Lung (tissue), 12 donors: ENCODE measurements around the gene FZD4. TPM values are rescaled to one million over a fixed set of nuclear protein-coding genes. Genes with fewer than 3 reads are reported as not detected.

Experiments
- ATAC-seq: fragments of 200-7000 bp; cut with Tn5 transposase; one replicate; pipeline ENCODE4 v1.9.1; 2020; ENCODE audit warnings: moderate number of reproducible peaks; ENCODE audit not compliant: insufficient read depth, low FRiP score
- DNase-seq, 3 donors: peaks; one replicate each; pipeline ENCODE4 v3.0.0-alpha.2; 2013 to 2017
- H3K27ac ChIP-seq, 2 donors: one replicate each; pipeline ENCODE4 v1.5.1; 2013; ENCODE audit warnings: mild to moderate bottlenecking in 2 of 2, moderate library complexity in 2 of 2, control low read depth in 1 of 2, inconsistent platforms in 1 of 2, low read depth in 1 of 2, low read length in 1 of 2
- H3K27me3 ChIP-seq, 3 donors: one replicate each; pipeline ENCODE4 v1.5.1; 2013; ENCODE audit warnings: low read length in 2 of 3; ENCODE audit not compliant: control insufficient read depth in 3 of 3, insufficient read depth in 3 of 3
- H3K36me3 ChIP-seq, 4 donors: one replicate each; pipeline ENCODE4 v1.5.1; 2013; ENCODE audit warnings: low read length in 4 of 4, mild to moderate bottlenecking in 1 of 4, moderate library complexity in 1 of 4; ENCODE audit not compliant: control insufficient read depth in 4 of 4, insufficient read depth in 4 of 4
- H3K4me1 ChIP-seq, 5 donors: one replicate each; pipeline ENCODE4 v1.5.1; 2013; ENCODE audit warnings: low read length in 5 of 5, mild to moderate bottlenecking in 2 of 5, moderate library complexity in 1 of 5; ENCODE audit not compliant: control insufficient read depth in 5 of 5, insufficient read depth in 5 of 5
- H3K4me3 ChIP-seq: one replicate; pipeline ENCODE4 v1.5.1; 2013; ENCODE audit warnings: mild to moderate bottlenecking, control low read depth, moderate library complexity
- H3K9ac ChIP-seq, 2 donors: one replicate each; pipeline ENCODE4 v1.5.1; 2013; ENCODE audit warnings: low read length in 2 of 2, control low read depth in 1 of 2; ENCODE audit not compliant: insufficient read depth in 1 of 2
- H3K9me3 ChIP-seq, 4 donors: one replicate each; pipeline ENCODE4 v1.5.1; 2013; ENCODE audit warnings: low read length in 3 of 4, mild to moderate bottlenecking in 1 of 4, moderate library complexity in 1 of 4; ENCODE audit not compliant: control insufficient read depth in 4 of 4, insufficient read depth in 3 of 4
- CTCF ChIP-seq: IDR thresholded peaks from 2 replicates; pipeline ENCODE4 v1.5.1; 2012; ENCODE audit warnings: mild to moderate bottlenecking; ENCODE audit errors: control extremely low read depth, extremely low read depth
- WGBS, 2 donors: extraction: QIAGEN DNeasy Blood & Tissue Kit; methylation state at CpG; one replicate each; pipeline ENCODE4 v1.1.7; 2013; 5-methylcytosine and 5-hydroxymethylcytosine counted together
- polyA plus RNA-seq, 2 donors: library from polyadenylated mRNA; stranded (reverse); fragments of 200-250 nt; gene quantifications; one replicate each; pipeline ENCODE4 v1.2.1, GENCODE V29; 2013
- total RNA-seq, 2 donors: library from RNA; depleted of rRNA in 1 of 2; stranded (reverse); fragments of >200 nt in 1 of 2; gene quantifications; one replicate each; pipeline ENCODE4 v1.2.1, GENCODE V29; 2014 to 2021
- donor health status: control.
- donor health status: control.
- donor health status: Bipolar disorder and iron deficiency.
- donor health status: healthy.
- donor health status: DM: yes; HTN: yes; CAD: no.

The FZD4 gene
- total and polyA plus RNA-seq, 4 donors = 12.0 to 40.0 (median 20.9) TPM

- Histone ChIP-seq H3K9ac (no peak overlapping the region), H3K4me3 (no peak overlapping the region), H3K9me3 (no peaks in the 10 kb centered on the region), H3K4me1 (peaks cover 0 to 4% (median 0%) of the 10 kb centered on the region in 5 donors), H3K27me3 (no peaks in the 10 kb centered on the region), H3K36me3 (no peaks in the 10 kb centered on the region), H3K27ac (no peak overlapping the region)
- no peak for TF ChIP-seq CTCF
- DNase-seq = no peak
- no peak for ATAC-seq
- WGBS, 2 donors = 93 to 95% methylated on average over 24 of the region's 24 CpGs
These were observed 49.0 kb downstream of the FZD4 start for GRCh38 chr11:86906198-86906597.

- Histone ChIP-seq H3K9ac (no peak overlapping the region), H3K36me3 (no peaks in the 10 kb centered on the region), H3K4me3 (no peak overlapping the region), H3K27me3 (no peaks in the 10 kb centered on the region), H3K27ac (no peak overlapping the region), H3K4me1 (peaks cover 0 to 4% (median 0%) of the 10 kb centered on the region in 5 donors), H3K9me3 (no peaks in the 10 kb centered on the region)
- ATAC-seq (no peak), DNase-seq (no peak)
- 94 to 95% methylated on average over 3 of the region's 3 CpGs for WGBS, 2 donors
- TF ChIP-seq CTCF = no peak
These were observed 49.9 kb downstream of the FZD4 start for GRCh38 chr11:86905252-86905651.

- WGBS, 2 donors = 86 to 93% methylated on average over 2 of the region's 2 CpGs
- DNase-seq (no peak), ATAC-seq (no peak)
- Histone ChIP-seq H3K9me3 (no peaks in the 10 kb centered on the region), H3K9ac (no peak overlapping the region), H3K4me3 (no peak overlapping the region), H3K4me1 (peaks cover 0 to 4% (median 0%) of the 10 kb centered on the region in 5 donors), H3K36me3 (no peaks in the 10 kb centered on the region), H3K27me3 (no peaks in the 10 kb centered on the region), H3K27ac (no peak overlapping the region)
- TF ChIP-seq CTCF = no peak
These were observed 51.2 kb downstream of the FZD4 start for GRCh38 chr11:86904001-86904400.

GRCh38 chr11:86902345-86902744 lies 52.9 kb downstream of the FZD4 start:
- TF ChIP-seq CTCF = no peak
- 62 to 79% methylated on average over 1 of the region's 1 CpG for WGBS, 2 donors
- ATAC-seq (no peak), DNase-seq (no peak)
- H3K4me3 ChIP-seq = no peak overlapping the region
- H3K9me3 ChIP-seq = no peaks in the 10 kb centered on the region
- no peak overlapping the region for H3K27ac ChIP-seq
- no peaks in the 10 kb centered on the region for H3K27me3 ChIP-seq
- peaks cover 0 to 3% (median 0%) of the 10 kb centered on the region in 4 donors for H3K36me3 ChIP-seq
- no peak overlapping the region for H3K9ac ChIP-seq
- H3K4me1 ChIP-seq = peaks cover 0 to 4% (median 0%) of the 10 kb centered on the region in 5 donors
